Left cardiac atrium (tissue), 4 donors: ENCODE results near the gene KANK3. TPM values are rescaled to one million over a fixed set of nuclear protein-coding genes. Genes with fewer than 3 reads are reported as not detected.
"Not testable (repeated sequence)": the region's sequence is repeated elsewhere in the genome, so short reads cannot be mapped to it uniquely, and the experiment has no call there.

Source experiments
- ATAC-seq, 2 donors: fragments of 200-7000 bp; cut with Tn5 transposase; one replicate each; pipeline ENCODE4 v1.9.1; 2020; ENCODE audit warnings: mild to moderate bottlenecking in 2 of 2, moderate library complexity in 2 of 2
- DNase-seq: peaks from one replicate; pipeline ENCODE4 v3.0.0-alpha.2; 2020
- intact Hi-C, 2 donors: fragments of 100-400 bp; cut with DNase I; formaldehyde crosslinking; loops; one replicate each; pipeline versions ENCODE4 v1.14.1 to v1.15.1; 2022 to 2023
- total RNA-seq, 2 donors: library from RNA; stranded (reverse); fragmentation: NEBNext Ultra II Directional; extraction: Animal tissue kit (Norgen Biotek cat#: 25700); gene quantifications; one replicate each; pipeline ENCODE4 v1.2.1, GENCODE V29; 2021
- donor health status: DM: no; HTN: yes; CAD: no.
- donor health status: DM: no; HTN: yes; CAD: no; lungs with severe emphysema.
- donor health status: DM: yes; HTN: yes; CAD: no.
- donor health status: Dilated cardiomyopathy.

Gene KANK3
- total RNA-seq, 2 donors from 2014 or later: 19.3 to 19.6 TPM

- not testable (repeated sequence) for ATAC-seq, DNase-seq
- intact Hi-C loops: loop anchor here (5.0 to 10.0 kb wide), 4 partner anchors 48 to 228 kb away; partner anchors contain the start of genes MYO1F (in 1 of the 2) and PRAM1 (in 1 of the 2)
Measured at GRCh38 chr19:8349629-8350372, 6.7 kb upstream of the KANK3 start.

GRCh38 chr19:8343483-8343844 lies 402 bp upstream of the KANK3 start:
- ATAC-seq: no peak
- DNase-seq: no peak
- intact Hi-C loops: no loop called here

- ATAC-seq (no peak), DNase-seq (no peak)
- intact Hi-C loops: no loop called here
Measured at GRCh38 chr19:8342316-8342683, 762 bp downstream of the KANK3 start.

GRCh38 chr19:8341504-8341903 lies 1.6 kb downstream of the KANK3 start:
- ATAC-seq, DNase-seq, intact Hi-C loops: not testable (repeated sequence)

GRCh38 chr19:8340341-8341096 lies 2.5 kb downstream of the KANK3 start:
- peak; percentile 79 for DNase-seq
- intact Hi-C loops: no loop called here
- peak; percentile 14 to 44 for ATAC-seq

GRCh38 chr19:8338835-8339234 lies 4.2 kb downstream of the KANK3 start:
- intact Hi-C loops: no loop called here
- DNase-seq (no peak), ATAC-seq (no peak)

- intact Hi-C loops: no loop called here
- DNase-seq: no peak
- no peak for ATAC-seq
Measured at GRCh38 chr19:8337728-8338127, 5.3 kb downstream of the KANK3 start.

- ATAC-seq: no peak
Measured at GRCh38 chr19:8336660-8337059, 6.4 kb downstream of the KANK3 start.

GRCh38 chr19:8336072-8336569 lies 6.9 kb downstream of the KANK3 start:
- ATAC-seq (no peak), DNase-seq (no peak)
- intact Hi-C loops: no loop called here

More at GRCh38 chr19:8336660-8337059, 6.4 kb downstream of the KANK3 start:
- DNase-seq: no peak
- intact Hi-C loops: no loop called here

- ATAC-seq (no peak), DNase-seq (no peak)
- intact Hi-C loops: no loop called here
Measured at GRCh38 chr19:8335343-8336071, 7.6 kb downstream of the KANK3 start.

- peak; percentile 69 to 72 for ATAC-seq
- intact Hi-C loops: no loop called here
- DNase-seq: peak; percentile 46
Measured at GRCh38 chr19:8334458-8335342, 8.4 kb downstream of the KANK3 start.

- no peak for ATAC-seq
- no peak for DNase-seq
- intact Hi-C loops: no loop called here
Measured at GRCh38 chr19:8333767-8334457, 9.2 kb downstream of the KANK3 start.

GRCh38 chr19:8332976-8333766 lies 9.9 kb downstream of the KANK3 start:
- intact Hi-C loops: no loop called here
- DNase-seq (peak; percentile 38), ATAC-seq (peak in 1 of 2 donors; percentile 11)

GRCh38 chr19:8331263-8331845 lies 11.7 kb downstream of the KANK3 start:
- ATAC-seq: no peak
- no peak for DNase-seq
- intact Hi-C loops: no loop called here

GRCh38 chr19:8329996-8330395 lies 13.1 kb downstream of the KANK3 start:
- intact Hi-C loops: no loop called here
- DNase-seq (no peak), ATAC-seq (no peak)

GRCh38 chr19:8325454-8325853 lies 17.6 kb downstream of the KANK3 start:
- DNase-seq (no peak), ATAC-seq (no peak)
- intact Hi-C loops: no loop called here
